GM19043 (cell line): ENCODE measurements around the gene LINC01488.

Source experiments
- ATAC-seq: cut with Tn5 transposase; IDR thresholded peaks from one replicate; pipeline ENCODE4 v1.9.1; 2021; ENCODE audit warnings: low read depth; ENCODE audit not compliant: unreplicated experiment

Gene LINC01488

DNA sequence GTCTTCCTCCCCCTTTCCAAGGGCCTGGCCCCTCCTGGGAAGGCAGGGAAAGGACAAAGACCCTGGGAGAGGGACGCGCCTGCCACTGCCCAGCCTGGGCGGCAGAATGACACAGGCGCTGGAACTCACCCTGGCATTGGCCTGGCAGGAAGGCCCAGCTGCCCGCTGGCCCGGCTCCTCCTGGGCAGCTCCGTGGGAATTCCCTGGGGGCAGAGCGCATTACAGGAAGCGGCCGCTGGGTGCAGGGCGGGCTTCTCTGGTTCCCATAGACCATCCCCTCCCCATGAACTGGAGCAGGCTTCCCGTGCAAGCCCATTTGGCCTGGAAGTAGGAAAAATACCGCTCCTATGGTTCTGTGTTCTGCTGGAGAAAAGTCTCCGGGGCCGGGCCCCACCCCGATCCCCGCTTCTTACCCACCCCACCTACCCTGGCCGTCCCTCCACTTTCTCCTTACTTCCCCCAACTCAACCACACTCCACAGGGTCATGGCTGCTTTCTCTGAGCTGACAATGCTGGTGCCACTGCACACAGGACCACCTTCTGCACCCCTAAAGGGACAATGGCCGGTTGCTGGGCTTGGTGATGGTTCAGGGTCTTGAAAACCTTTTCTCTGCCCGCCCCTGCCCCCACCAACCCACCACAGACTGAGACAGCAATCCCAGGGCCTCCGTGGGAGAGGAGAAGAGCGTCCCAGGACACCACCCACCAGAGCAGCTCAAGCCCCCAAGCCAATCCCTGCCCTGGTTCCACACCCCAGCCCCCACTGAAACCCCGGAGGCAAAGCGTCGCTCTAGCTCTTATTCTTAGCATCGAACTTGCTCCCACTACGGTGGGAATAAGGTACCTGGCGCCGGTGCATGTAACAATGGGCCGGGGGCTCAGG is 58.9 kb downstream of the LINC01488 start:
- ATAC-seq = no peak

DNA sequence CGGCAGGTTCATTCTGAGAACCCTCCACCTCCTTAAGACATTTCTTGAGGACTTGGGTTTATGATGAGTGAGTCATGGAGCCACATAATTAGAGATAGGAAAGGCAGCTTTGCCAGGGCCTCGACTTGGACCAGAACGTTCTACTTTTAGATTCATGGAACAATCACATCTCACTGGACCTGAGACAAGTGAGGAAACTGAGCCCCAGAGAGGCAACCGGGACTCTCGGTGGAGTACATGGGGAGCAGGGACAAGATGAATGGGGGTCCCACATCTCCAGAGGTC is 59.5 kb downstream of the LINC01488 start:
- ATAC-seq = no peak

DNA sequence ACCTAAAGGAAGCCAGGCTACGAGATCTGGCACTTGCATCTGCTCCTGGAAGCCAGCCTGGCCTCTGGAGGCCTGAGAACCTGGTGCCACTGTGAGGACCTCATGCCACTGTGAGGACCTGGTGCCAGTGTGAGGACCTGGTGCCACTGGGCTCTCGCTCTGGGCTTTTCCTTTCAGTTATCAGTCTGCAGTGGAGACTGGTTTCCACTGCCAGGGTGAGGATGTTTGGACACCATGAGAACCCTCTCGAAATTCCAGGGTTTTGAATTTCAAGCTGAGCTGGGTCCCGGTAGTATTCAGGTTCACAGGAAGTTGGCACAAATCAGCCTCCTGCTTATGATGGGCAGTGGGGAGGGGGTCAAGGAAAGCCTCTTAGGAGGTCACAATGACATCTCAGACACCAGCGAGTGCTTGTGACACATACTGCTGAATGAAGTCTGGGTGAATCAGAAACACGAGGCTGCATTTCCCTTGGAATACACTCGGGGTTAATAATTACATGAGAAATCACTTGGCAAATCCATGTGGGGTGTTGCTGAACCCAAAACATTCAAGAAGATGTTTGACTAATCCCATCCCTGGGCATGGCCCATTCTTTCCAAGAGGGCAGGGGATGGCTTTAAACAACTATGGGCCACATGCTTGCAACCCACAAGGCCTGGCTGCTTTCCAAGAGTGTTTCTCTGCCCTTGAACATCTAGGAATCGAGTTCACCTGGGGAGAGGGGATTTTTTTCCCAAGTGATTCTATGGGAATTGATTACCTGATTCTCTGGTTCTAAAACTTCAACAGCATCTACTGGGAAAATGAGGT is 60.2 kb downstream of the LINC01488 start:
- ATAC-seq = no peak

DNA sequence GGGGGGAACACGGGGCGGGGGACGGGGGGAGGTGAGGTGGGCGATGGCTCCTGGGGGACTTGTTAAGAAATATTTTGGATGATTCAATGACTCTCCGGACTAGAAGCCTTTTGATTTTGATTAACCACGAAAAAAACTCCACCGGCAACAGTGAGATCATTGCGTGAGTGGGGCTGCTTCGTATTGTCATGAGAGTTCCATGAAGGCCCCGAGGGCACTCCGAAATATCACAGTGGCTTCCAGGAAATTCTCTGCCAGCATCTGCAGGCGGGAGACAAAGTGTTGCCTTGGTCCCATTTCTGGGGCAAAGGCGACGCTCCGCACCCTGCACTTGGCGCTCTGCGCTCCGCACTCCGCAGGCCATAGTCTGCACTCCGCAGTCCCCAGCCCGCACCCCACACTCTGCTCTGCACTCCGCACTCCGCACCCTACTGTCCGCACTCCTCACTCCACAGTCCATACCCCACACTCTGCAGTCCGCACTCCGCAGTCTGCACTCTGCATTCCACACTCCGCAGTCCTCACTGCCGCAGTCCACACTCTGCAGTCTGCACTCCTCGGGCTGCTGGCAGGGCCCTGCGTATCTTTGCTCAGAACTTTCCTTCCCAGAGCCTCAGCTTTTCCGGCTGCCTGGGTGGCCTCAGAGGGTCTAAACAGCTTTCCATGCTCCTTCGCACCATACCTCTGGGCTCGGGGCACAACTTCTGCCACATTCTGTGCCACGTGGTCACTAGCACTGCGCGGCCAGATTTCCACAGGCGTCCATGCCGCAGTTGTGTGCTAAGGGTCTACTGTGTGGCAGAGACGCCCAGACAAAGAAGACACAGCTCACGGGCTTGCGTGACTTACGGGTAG is 61.1 kb downstream of the LINC01488 start:
- ATAC-seq = no peak
